GF-D8 (cell line): ENCODE results near the gene SNRNP70.

ENCODE experiments used
- DNase-seq: peaks from one replicate; lab custom pipeline; 2025; lab: John Stamatoyannopoulos, UW

SNRNP70 gene

DNA sequence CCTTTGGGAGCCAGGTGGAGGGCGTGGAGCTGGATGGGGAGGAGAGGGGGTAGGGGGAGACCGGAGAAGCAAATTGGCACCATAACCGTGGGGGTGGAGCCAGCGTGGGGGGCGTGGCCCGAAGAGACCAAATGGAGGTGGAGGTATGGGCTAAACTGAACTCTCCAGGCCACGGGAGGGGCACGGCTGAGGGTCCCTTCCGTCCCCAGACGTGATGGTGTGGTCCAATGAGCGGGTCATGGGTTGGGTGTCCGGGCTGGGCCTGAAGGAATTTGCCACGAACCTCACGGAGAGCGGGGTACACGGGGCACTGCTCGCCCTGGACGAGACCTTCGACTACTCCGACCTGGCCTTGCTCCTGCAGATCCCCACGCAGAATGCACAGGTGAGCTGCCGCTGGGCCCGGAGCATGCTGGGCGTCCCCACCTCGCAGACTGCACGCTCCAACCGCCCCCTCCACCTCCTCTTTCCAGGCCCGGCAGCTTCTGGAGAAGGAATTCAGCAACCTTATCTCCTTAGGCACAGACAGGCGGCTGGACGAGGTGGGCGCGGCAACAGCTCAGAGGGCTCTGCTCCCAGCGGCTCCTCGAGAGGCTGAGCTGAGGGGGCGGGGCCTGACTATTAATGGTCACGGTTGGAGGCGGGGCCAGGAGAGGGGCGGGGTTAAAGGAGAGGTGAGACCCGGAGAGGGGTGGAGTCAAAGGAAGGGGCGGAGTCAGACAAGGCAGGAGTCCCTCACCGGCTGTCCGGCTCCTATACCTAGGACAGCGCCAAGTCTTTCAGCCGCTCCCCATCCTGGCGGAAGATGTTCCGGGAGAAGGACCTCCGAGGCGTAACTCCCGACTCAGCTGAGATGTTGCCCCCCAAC is 63.8 kb downstream of the SNRNP70 start:
- peak; percentile 77 for DNase-seq

DNA sequence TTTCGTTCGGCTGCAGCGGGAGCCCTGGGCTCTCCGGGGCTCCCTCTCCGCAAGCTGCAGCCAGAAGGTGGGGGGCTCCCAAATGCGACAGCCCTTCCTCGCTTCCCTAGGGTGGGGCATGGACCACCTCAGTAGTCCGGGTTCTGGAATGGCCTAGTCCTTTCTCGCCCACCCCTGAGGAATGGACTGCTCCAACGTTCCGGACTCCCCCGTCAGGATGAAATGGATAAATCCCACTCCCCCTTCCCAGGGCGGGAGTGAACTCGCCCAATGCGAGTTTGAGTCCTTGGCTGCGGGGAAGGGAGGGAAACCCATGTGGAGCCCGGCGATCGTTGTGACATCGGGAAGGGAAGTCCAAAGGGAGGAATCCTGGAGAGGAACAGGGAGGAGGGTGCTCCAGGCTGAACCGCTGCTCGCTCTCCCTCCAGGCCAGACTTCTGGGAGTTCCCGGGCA is 64.4 kb downstream of the SNRNP70 start:
- peak; percentile 14 for DNase-seq

- DNase-seq, result peak; percentile 75
These were observed 65.1 kb downstream of the SNRNP70 start for GRCh38 chr19:49150106-49150943.

- no peak for DNase-seq
These were observed 65.6 kb downstream of the SNRNP70 start for GRCh38 chr19:49150944-49151243.

GRCh38 chr19:49151267-49152118 is 66.2 kb downstream of the SNRNP70 start:
- peak; percentile 63 for DNase-seq

- DNase-seq, result no peak
These were observed 66.9 kb downstream of the SNRNP70 start for GRCh38 chr19:49152119-49152550.

GRCh38 chr19:49153167-49153809 is 68.0 kb downstream of the SNRNP70 start:
- DNase-seq, result no peak

DNA sequence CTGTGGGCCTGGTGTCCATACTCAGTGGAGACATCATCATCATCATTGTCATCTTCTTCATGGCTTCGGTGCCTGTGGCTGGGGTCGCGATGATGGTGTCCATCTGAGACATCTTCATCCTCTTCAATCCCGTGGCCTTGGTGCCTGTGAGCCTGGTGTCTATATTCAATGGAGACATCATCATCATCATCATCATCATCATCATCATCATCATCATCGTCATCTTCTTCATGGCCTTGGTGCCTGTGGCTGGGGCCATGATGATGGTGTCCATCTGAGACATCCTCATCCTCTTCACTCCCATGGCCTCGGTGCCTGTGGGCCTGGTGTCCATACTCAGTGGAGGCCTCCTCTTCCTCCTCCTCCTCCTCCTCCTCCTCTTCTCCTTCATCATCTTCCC is 69.0 kb downstream of the SNRNP70 start:
- no peak for DNase-seq

DNA sequence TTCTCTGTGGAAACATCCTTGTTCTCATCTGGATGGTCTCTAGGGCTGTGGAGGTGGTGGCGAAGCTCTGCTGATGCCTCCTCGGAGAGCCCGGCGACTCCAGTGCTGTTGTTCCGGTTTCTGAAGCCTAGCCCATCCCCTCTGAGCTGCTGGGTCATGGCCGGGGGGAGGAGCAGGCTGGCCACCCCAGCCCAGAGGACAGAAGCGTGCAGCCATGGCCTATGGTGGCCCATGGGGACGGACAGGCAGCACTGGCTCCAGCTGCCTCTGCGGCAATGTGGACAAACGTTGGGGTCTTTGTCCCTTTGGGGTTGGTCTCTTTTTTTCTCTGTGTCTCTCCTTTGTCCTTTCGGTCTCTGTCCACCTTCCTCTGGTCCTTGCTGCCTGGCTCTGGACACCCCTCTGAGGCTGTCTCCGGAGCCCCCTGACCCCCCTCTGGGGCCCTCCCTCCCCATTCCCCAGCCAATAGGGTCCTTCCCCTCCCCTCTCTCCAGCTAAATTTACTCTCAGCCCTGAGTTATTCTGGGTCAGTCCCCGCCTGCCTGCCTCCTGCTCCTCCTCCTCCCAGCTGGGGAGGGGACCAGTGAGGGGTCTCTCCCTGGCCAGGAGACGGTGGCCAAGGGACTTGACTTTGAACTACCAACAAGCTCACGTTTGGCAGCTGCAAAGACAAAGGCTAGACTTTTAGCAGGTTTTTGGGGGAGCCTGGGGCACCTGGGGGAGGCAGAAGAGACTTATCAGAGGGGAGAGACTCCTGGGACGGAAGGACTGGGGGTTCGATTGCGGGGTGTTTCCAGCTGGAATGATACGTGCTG is 70.0 kb downstream of the SNRNP70 start, which contains the start of gene HRC:
Gene HRC, minus strand, starts transcription at position 392 of the 815 bp plus-strand sequence. Its CDS starts 159 bp downstream, at position 233.
- DNase-seq, result no peak

GRCh38 chr19:49155820-49156346 is 70.6 kb downstream of the SNRNP70 start:
- DNase-seq, result no peak

- DNase-seq, result no peak
These were observed 72.4 kb downstream of the SNRNP70 start, which contains the start of gene TRPM4 for GRCh38 chr19:49157445-49158224. TRPM4 (plus strand) TSS chr19:49157792; CDS start chr19:49157867, 75 bp downstream.
